Inflammatory macrophage treated with lipopolysaccharide for 1 hour (primary cell): ENCODE data around the gene DGKD.
A peak's percentile ranks its signal among the peaks of the same experiment; 100 is the strongest.

Source experiments
- DNase-seq, 2 donors: peaks; one replicate each; pipeline ENCODE4 v3.0.0-alpha.2; 2020 to 2022

DGKD gene

GRCh38 chr2:233433029-233433428 lies 78.7 kb downstream of the DGKD start:
- no peak for DNase-seq

GRCh38 chr2:233433794-233434193 lies 79.5 kb downstream of the DGKD start:
- no peak for DNase-seq

- DNase-seq = peak; percentile 12
These were observed 80.5 kb downstream of the DGKD start for GRCh38 chr2:233434666-233435330.

- DNase-seq = no peak
These were observed 81.3 kb downstream of the DGKD start for GRCh38 chr2:233435436-233436190.

GRCh38 chr2:233436191-233436581 lies 81.9 kb downstream of the DGKD start:
- DNase-seq = no peak

GRCh38 chr2:233436691-233437438 lies 82.6 kb downstream of the DGKD start:
- DNase-seq = no peak

GRCh38 chr2:233437439-233437955 lies 83.2 kb downstream of the DGKD start:
- DNase-seq = no peak

- no peak for DNase-seq
These were observed 84.4 kb downstream of the DGKD start for GRCh38 chr2:233438573-233439147.

- DNase-seq = peak in 1 of 2 donors; percentile 9
These were observed 84.9 kb downstream of the DGKD start for GRCh38 chr2:233439191-233439590.

- no peak for DNase-seq
These were observed 86.0 kb downstream of the DGKD start for GRCh38 chr2:233440314-233440713.

- DNase-seq = no peak
These were observed 86.4 kb downstream of the DGKD start for GRCh38 chr2:233440714-233441113.

GRCh38 chr2:233441161-233442027 lies 87.1 kb downstream of the DGKD start:
- no peak for DNase-seq

GRCh38 chr2:233442028-233442310 lies 87.7 kb downstream of the DGKD start:
- no peak for DNase-seq

GRCh38 chr2:233443511-233444183 lies 89.4 kb downstream of the DGKD start:
- DNase-seq = peak; percentile 55 to 64

GRCh38 chr2:233444501-233444900 lies 90.2 kb downstream of the DGKD start:
- no peak for DNase-seq

GRCh38 chr2:233445152-233445830 lies 91.0 kb downstream of the DGKD start:
- DNase-seq = no peak

GRCh38 chr2:233446121-233446520 lies 91.8 kb downstream of the DGKD start:
- no peak for DNase-seq

- no peak for DNase-seq
These were observed 92.5 kb downstream of the DGKD start for GRCh38 chr2:233446606-233447305.

GRCh38 chr2:233447506-233448219 lies 93.4 kb downstream of the DGKD start:
- no peak for DNase-seq

GRCh38 chr2:233448220-233448559 lies 93.9 kb downstream of the DGKD start:
- no peak for DNase-seq
